AG09309 (cell line): Measurements from ENCODE around the gene TEX51.

ENCODE experiments used
- DNase-seq: peaks from one replicate; pipeline ENCODE4 v3.0.0-alpha.2; 2010; ENCODE audit warnings: low read depth
- H3K4me3 ChIP-seq: 2 replicates; pipeline ENCODE4 v1.5.1; 2011; ENCODE audit warnings: mild to moderate bottlenecking, low read depth, low read length, moderate library complexity; ENCODE audit not compliant: control insufficient read depth
- CTCF ChIP-seq: IDR thresholded peaks from 2 replicates; pipeline ENCODE4 v1.5.1; 2011; ENCODE audit warnings: mild to moderate bottlenecking, low read depth, low read length, inconsistent platforms; ENCODE audit not compliant: insufficient read depth, control insufficient read depth; ENCODE audit errors: missing control alignments

TEX51 gene

GRCh38 chr2:126914811-126915500 is 16.3 kb downstream of the TEX51 start:
- TF ChIP-seq CTCF = no peak
- no peak overlapping the region for H3K4me3 ChIP-seq
- no peak for DNase-seq

DNA sequence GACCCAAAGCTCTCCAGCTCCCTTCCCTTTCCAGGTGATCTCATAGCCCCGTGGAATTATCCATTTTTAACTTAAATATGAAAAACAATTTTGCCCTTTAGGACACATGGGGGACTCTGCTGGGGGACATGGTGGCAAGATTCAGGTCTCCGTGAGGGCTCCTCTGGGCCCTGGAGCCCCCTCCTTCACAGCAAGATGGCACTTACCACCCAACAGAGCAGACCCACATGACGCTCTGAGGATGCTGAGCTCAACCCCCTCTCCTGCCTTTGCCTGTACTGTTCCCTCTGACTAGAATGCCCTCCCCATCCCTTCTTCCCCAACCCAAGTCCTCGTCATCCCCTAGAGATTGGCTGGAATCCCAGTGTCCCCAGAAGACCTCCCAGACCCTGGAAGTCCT is 17.2 kb downstream of the TEX51 start:
- no peak overlapping the region for H3K4me3 ChIP-seq
- no peak for DNase-seq
- TF ChIP-seq CTCF = no peak

GRCh38 chr2:126916744-126917143 is 18.1 kb downstream of the TEX51 start:
- no peak overlapping the region for H3K4me3 ChIP-seq
- no peak for TF ChIP-seq CTCF
- DNase-seq = no peak

DNA sequence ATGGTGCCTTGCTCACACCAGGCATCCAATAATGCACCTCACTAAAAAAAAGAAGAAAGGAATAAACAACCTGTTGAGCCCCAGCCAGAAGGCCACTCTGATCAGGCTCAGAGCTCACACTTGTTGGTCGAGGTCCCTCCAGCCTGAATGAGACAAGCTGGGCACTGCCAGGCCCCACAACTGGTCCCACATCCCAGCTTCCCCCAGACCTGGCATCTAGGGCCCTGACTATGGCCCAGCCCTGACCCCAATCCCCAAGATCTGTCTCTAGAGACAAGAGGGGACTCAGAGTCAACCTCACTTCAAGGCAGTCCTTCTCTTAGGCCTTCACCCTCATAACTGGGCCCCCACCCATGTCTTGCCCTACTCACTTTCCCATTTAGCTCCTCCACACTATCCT is 22.4 kb downstream of the TEX51 start:
- H3K4me3 ChIP-seq = no peak overlapping the region
- TF ChIP-seq CTCF = no peak
- no peak for DNase-seq

- DNase-seq = no peak
- no peak for TF ChIP-seq CTCF
- no peak overlapping the region for H3K4me3 ChIP-seq
Observed at GRCh38 chr2:126930970-126931590, 32.4 kb downstream of the TEX51 start.

GRCh38 chr2:126932529-126932928 is 33.8 kb downstream of the TEX51 start:
- DNase-seq = no peak
- TF ChIP-seq CTCF = no peak
- no peak overlapping the region for H3K4me3 ChIP-seq
